IPS-20b (cell line): Measurements from ENCODE around the gene GRIK5.

ENCODE experiments used
- H3K27ac ChIP-seq: one replicate; pipeline ENCODE4 v1.5.1; 2013; ENCODE audit warnings: low read length
- H3K27me3 ChIP-seq: 2 replicates; pipeline ENCODE4 v1.6.1; 2013; ENCODE audit warnings: mild to moderate bottlenecking, low read length, inconsistent platforms; ENCODE audit not compliant: insufficient read depth
- H3K36me3 ChIP-seq: 2 replicates; pipeline ENCODE4 v1.6.1; 2013; ENCODE audit warnings: low read depth, mild to moderate bottlenecking, inconsistent platforms, low read length, moderate library complexity; ENCODE audit not compliant: insufficient read depth
- H3K4me1 ChIP-seq: 2 replicates; pipeline ENCODE4 v1.6.1; 2013; ENCODE audit warnings: mild to moderate bottlenecking, control low read depth, inconsistent platforms, low read length, moderate library complexity; ENCODE audit not compliant: insufficient read depth
- H3K4me3 ChIP-seq: 2 replicates; pipeline ENCODE4 v1.5.1; 2013; ENCODE audit warnings: mild to moderate bottlenecking, low read length, inconsistent platforms
- H3K9ac ChIP-seq: 2 replicates; pipeline ENCODE4 v1.6.1; 2013; ENCODE audit warnings: low read depth, mild to moderate bottlenecking, inconsistent platforms, low read length, moderate library complexity
- H3K9me3 ChIP-seq: 2 replicates; pipeline ENCODE4 v1.6.1; 2013; ENCODE audit warnings: mild to moderate bottlenecking, low read depth, low read length, inconsistent platforms; ENCODE audit not compliant: insufficient read depth

GRIK5 gene

GRCh38 chr19:41968751-41969595 lies 101.0 kb downstream of the GRIK5 start:
- H3K4me3 ChIP-seq = no peak overlapping the region
- H3K4me1 ChIP-seq = no peaks in the 10 kb centered on the region
- no peaks in the 10 kb centered on the region for H3K27me3 ChIP-seq
- H3K9me3 ChIP-seq = no peaks in the 10 kb centered on the region
- H3K36me3 ChIP-seq = peaks cover 5% of the 10 kb centered on the region; the same call in 1 of the 2 replicates
- H3K9ac ChIP-seq = no peak overlapping the region
- H3K27ac ChIP-seq = no peak overlapping the region

- Histone ChIP-seq H3K27me3 (no peaks in the 10 kb centered on the region), H3K4me3 (no peak overlapping the region), H3K9ac (no peak overlapping the region), H3K4me1 (no peaks in the 10 kb centered on the region), H3K27ac (no peak overlapping the region), H3K9me3 (no peaks in the 10 kb centered on the region), H3K36me3 (peaks cover 5% of the 10 kb centered on the region; the same call in 1 of the 2 replicates)
Measured at GRCh38 chr19:41967054-41967783, 102.8 kb downstream of the GRIK5 start.

GRCh38 chr19:41965106-41965505 lies 104.9 kb downstream of the GRIK5 start:
- Histone ChIP-seq H3K36me3 (no peaks in the 10 kb centered on the region), H3K4me1 (no peaks in the 10 kb centered on the region), H3K27ac (no peak overlapping the region), H3K27me3 (no peaks in the 10 kb centered on the region), H3K9ac (no peak overlapping the region), H3K9me3 (no peaks in the 10 kb centered on the region), H3K4me3 (no peak overlapping the region)

- no peaks in the 10 kb centered on the region for H3K9me3 ChIP-seq
- H3K4me3 ChIP-seq = no peak overlapping the region
- no peaks in the 10 kb centered on the region for H3K36me3 ChIP-seq
- H3K9ac ChIP-seq = no peak overlapping the region
- peaks cover 8% of the 10 kb centered on the region; the same call in 1 of the 2 replicates for H3K4me1 ChIP-seq
- H3K27ac ChIP-seq = no peak overlapping the region
- H3K27me3 ChIP-seq = no peaks in the 10 kb centered on the region
Measured at GRCh38 chr19:41960973-41961372, 109.0 kb downstream of the GRIK5 start.

- peak within 1 kb of the TSS; percentile 71; the same call in 1 of the 2 replicates for H3K9ac ChIP-seq
- H3K4me1 ChIP-seq = peaks cover 8% of the 10 kb centered on the region; the same call in 1 of the 2 replicates
- H3K4me3 ChIP-seq = peak within 1 kb of the TSS; percentile 82
- no peak within 1 kb of the TSS for H3K27ac ChIP-seq
- H3K27me3 ChIP-seq = no peaks in the 10 kb centered on the region
- H3K36me3 ChIP-seq = no peaks in the 10 kb centered on the region; the same call in 1 of the 2 replicates
- no peaks in the 10 kb centered on the region for H3K9me3 ChIP-seq
Measured at GRCh38 chr19:41959056-41960053, 110.7 kb downstream of the GRIK5 start, which contains the start of gene RABAC1. Gene RABAC1 (minus strand): TSS chr19:41959321. CDS start chr19:41959292, 29 bp downstream.

- Histone ChIP-seq H3K36me3 (no peaks in the 10 kb centered on the region; the same call in 1 of the 2 replicates), H3K4me1 (peaks cover 8% of the 10 kb centered on the region; the same call in 1 of the 2 replicates), H3K27ac (no peak overlapping the region), H3K27me3 (no peaks in the 10 kb centered on the region), H3K4me3 (peak overlapping the region; percentile 82), H3K9ac (peak overlapping the region; percentile 71; the same call in 1 of the 2 replicates), H3K9me3 (no peaks in the 10 kb centered on the region)
Measured at GRCh38 chr19:41958367-41959055, 111.5 kb downstream of the GRIK5 start.

- peaks cover 8% of the 10 kb centered on the region; the same call in 1 of the 2 replicates for H3K4me1 ChIP-seq
- no peaks in the 10 kb centered on the region; the same call in 1 of the 2 replicates for H3K36me3 ChIP-seq
- no peak overlapping the region for H3K27ac ChIP-seq
- peak overlapping the region; percentile 30; the same call in 1 of the 2 replicates for H3K9ac ChIP-seq
- H3K27me3 ChIP-seq = no peaks in the 10 kb centered on the region
- H3K9me3 ChIP-seq = no peaks in the 10 kb centered on the region
- peak overlapping the region; percentile 82 for H3K4me3 ChIP-seq
Measured at GRCh38 chr19:41957838-41958366, 112.1 kb downstream of the GRIK5 start.

GRCh38 chr19:41957161-41957837 lies 112.7 kb downstream of the GRIK5 start:
- Histone ChIP-seq H3K36me3 (no peaks in the 10 kb centered on the region; the same call in 1 of the 2 replicates), H3K4me3 (no peak overlapping the region), H3K27ac (no peak overlapping the region), H3K4me1 (peaks cover 8% of the 10 kb centered on the region; the same call in 1 of the 2 replicates), H3K9ac (no peak overlapping the region), H3K27me3 (no peaks in the 10 kb centered on the region), H3K9me3 (no peaks in the 10 kb centered on the region)

- H3K4me1 ChIP-seq = peaks cover 8% of the 10 kb centered on the region; the same call in 1 of the 2 replicates
- H3K9me3 ChIP-seq = no peaks in the 10 kb centered on the region
- no peak overlapping the region for H3K4me3 ChIP-seq
- no peaks in the 10 kb centered on the region for H3K27me3 ChIP-seq
- H3K9ac ChIP-seq = no peak overlapping the region
- H3K27ac ChIP-seq = no peak overlapping the region
- H3K36me3 ChIP-seq = no peaks in the 10 kb centered on the region; the same call in 1 of the 2 replicates
Measured at GRCh38 chr19:41956621-41957020, 113.4 kb downstream of the GRIK5 start.

- H3K9ac ChIP-seq = no peak overlapping the region
- no peaks in the 10 kb centered on the region for H3K9me3 ChIP-seq
- H3K4me1 ChIP-seq = peaks cover 8% of the 10 kb centered on the region; the same call in 1 of the 2 replicates
- no peaks in the 10 kb centered on the region for H3K27me3 ChIP-seq
- no peak overlapping the region for H3K27ac ChIP-seq
- no peak overlapping the region for H3K4me3 ChIP-seq
- H3K36me3 ChIP-seq = no peaks in the 10 kb centered on the region; the same call in 1 of the 2 replicates
Measured at GRCh38 chr19:41955521-41955920, 114.5 kb downstream of the GRIK5 start.
